Measurements from ENCODE around the gene HAO2.

DNA sequence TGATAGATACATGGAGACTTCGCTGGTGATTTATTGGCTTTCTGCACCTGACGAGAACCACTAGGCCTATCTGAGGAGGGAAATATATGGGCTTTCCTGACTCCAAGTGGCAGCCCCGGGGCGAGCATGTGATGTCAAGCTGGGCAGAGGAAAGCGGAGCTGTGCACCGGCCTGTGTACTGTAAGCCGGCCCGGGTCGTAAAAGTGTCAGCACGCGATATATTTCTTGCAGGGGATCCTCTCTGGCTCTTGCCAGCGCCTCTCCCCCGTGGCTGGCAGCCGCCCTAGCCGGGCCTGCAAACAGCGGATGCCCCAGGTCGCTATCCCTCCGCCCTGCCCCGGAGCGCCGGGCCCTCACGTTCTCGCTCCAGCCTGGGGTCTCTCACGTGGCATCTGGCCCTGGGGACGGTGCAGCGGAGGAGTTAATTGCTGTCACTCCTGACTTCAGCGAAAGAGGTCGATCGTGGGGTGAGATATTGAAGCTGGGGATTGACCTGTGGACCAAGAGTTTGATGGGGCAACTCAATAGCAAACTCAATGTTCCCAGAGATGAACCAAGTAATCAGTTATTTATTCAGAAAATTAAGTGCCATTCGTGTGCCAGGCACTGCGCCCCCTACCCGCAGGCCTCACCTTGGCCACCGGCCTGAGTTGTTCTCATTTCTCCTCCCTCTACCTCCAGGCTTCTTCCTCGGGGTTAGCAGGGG is 41.0 kb upstream of the HAO2 start:
- TF ChIP-seq, protein P1, sequence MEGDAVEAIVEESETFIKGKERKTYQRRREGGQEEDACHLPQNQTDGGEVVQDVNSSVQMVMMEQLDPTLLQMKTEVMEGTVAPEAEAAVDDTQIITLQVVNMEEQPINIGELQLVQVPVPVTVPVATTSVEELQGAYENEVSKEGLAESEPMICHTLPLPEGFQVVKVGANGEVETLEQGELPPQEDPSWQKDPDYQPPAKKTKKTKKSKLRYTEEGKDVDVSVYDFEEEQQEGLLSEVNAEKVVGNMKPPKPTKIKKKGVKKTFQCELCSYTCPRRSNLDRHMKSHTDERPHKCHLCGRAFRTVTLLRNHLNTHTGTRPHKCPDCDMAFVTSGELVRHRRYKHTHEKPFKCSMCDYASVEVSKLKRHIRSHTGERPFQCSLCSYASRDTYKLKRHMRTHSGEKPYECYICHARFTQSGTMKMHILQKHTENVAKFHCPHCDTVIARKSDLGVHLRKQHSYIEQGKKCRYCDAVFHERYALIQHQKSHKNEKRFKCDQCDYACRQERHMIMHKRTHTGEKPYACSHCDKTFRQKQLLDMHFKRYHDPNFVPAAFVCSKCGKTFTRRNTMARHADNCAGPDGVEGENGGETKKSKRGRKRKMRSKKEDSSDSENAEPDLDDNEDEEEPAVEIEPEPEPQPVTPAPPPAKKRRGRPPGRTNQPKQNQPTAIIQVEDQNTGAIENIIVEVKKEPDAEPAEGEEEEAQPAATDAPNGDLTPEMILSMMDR (IDR thresholded peaks at IDR 0.05): peak in 2 of 7 experiments; percentile 7 to 15
- TF ChIP-seq POLR2A (IDR thresholded peaks at IDR 0.05): no peak
